ENCODE data around the gene MATCAP1.
A peak's percentile ranks its signal among the peaks of the same experiment; 100 is the strongest.

MATCAP1 gene

DNA sequence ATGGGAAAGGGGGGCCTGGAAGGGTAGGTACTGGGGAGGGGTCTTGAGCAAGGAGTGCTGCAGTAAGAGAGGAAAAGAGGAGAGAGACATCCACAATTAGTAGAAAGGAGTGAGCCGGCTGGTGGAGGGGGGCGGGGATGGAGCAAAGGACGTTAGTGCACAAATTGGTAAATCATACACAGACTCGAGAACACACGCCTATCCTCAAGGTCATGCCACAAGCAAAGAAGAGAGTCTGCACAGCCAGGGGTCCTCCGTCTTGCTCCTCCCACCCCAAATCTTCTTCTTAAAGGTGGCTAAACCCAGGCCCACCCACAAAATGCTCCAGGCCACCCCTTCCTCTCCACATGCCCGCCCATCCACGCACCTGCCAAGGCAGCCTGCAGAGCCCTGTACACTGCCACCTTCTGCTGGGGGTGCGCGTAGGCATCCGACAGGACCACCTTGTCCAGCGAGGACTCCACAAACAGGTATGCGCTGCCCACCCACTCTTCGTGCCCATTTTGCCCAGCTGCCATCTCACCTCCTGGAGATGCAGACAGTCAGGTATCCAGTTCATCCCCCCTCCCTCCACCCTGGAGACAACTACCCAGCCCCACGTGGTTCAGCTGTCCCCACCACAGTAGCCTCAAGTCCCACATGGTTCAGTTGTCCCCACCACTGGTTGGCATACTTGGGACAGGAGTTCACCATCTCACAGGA, 27.5 kb downstream of the MATCAP1 start:
- DNase-seq (ENCODE audit: low spot score), result no peak

DNA sequence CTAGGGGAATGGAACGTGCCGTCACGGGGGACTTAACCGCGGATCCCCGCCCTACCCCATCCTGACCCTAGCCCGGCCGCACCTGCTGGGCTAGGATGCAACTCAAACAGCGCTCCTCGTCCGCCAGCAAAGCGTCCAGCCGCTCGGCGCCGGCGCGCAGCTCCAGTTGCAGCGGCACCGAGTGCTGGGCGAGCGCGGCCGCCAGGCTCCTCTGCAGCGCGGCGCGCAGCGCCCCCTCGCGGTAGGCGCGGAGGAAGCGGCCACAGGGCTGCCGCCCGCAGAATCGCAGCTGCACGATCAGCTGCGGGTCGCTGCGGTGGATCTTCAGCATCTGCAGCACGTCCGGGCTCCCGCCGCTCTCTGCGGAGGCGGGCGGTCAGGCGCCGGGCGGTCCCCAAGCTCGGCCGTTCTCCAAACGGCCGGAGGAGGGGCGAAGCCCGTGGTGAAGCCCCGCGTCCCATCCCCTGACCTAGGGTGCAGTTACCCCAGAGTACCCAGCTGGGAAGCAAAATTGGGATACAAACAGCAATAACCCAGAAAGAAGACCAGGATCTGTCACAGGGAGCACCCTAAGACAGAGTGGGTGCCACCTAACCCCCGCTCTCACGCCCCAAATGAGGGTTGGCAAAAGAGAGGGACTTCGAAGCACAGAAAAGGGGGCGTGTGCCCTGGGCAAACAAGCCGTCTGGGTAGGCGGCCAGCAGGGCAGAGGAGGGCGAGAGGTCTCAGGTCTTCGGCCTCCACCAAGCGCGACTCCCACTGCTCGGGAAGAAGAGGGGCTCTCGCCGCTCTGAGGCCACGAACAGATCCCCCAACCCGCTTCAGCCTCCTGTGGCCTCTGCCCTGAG, 28.2 kb downstream of the MATCAP1 start:
- peak; percentile 92 for DNase-seq (ENCODE audit: low spot score)

DNA sequence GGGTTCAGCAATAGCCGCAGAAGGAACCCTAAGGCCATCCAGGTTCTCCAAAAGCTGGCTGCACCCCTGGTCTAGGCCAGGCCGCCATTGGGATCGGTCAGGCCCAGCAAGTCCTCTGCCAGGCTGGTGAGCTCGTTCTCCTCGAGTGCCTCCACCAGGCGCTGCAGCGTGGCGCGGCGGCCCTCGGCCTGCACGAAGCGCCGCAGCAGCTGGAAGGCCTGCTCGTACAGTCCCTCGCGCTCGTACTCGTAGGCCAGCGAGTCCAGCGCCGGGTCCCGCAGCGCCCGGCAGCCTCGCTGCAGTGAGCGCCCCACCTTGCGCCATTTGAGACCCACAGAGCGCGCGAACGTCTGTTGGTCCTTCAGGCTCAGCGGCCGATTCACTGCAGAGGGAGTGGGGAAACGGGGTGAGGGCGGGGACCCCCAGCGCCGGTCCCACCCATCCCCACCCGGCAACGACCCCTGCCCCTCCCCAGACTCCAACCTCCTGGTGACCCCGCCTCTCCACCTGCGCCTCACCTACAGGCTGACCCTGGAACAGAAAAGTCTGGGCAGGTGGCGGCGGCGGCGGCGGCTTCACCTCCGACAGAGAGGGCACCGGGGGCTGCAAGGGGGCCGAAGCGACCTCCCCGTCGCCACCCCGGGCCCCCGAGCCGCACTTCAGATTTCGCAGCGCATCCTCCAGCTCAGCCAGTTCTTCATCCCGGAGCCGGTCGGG, 29.0 kb downstream of the MATCAP1 start:
- no peak for DNase-seq (ENCODE audit: low spot score)

DNA sequence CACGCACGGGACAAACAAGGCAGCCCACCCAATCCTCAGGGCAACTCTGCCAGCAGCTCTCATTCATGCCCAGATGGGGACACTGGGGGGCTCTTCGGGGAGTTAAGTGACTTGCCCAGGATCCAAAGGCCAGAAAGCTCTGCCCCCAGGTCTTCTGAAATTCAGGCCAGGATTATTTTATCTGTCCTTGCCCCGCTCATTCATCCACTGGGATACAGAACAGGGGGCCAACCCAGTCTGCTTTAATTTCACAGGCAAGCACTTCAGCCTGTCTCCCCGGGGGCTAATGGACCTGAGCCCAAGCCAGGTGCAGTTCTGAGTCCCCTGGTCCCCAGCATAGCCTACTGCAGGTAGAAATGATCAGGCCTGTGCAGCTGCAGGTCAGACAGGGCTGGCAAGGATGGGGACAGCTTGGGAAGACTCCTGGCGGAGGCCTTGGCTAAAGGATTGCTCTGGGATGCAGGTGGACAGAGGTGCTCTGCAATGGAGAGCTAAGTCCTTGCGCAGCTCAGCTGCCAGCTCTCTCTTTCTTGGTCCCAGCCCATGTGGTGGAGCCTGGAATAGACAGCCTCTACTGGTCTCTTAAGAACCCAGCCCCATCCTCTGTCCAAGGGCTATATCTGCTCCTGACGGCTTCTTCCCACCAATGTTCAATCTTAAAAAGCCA, 32.2 kb downstream of the MATCAP1 start:
- no peak for DNase-seq (ENCODE audit: low spot score)

DNA sequence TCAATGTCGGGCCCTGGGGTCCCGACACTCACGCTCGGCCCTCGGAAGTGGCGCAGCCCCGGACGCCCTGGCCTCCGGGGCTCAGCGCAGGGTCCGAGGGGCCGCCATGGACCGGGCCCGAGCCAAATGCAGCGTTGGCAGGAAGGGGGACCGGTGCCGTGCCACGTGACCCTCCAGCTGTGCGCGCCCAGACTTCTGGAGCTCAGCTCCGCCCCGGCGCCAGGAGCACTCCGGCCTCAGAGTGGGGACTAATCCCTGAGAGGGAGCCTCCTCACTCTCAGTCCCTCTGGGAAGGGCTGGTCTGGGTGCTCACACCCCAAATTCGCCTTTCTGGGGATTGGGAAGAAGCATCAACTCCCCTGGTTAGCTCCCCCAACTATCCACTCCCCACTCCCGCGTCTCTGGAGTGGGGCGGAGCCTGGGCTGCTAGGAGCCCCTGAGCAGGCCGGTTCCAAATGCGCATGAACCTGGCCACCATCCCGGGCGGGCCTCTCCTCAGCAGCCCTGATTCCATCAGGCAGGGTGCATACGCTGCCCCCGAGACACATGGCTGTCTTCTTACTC, 32.8 kb downstream of the MATCAP1 start, which contains the start of gene B3GNT9:
Gene B3GNT9 (minus strand): TSS at position 166 of the 564 bp plus-strand sequence. CDS start 513 bp downstream, outside the sequence.
- peak; percentile 92 for DNase-seq (ENCODE audit: low spot score)

DNA sequence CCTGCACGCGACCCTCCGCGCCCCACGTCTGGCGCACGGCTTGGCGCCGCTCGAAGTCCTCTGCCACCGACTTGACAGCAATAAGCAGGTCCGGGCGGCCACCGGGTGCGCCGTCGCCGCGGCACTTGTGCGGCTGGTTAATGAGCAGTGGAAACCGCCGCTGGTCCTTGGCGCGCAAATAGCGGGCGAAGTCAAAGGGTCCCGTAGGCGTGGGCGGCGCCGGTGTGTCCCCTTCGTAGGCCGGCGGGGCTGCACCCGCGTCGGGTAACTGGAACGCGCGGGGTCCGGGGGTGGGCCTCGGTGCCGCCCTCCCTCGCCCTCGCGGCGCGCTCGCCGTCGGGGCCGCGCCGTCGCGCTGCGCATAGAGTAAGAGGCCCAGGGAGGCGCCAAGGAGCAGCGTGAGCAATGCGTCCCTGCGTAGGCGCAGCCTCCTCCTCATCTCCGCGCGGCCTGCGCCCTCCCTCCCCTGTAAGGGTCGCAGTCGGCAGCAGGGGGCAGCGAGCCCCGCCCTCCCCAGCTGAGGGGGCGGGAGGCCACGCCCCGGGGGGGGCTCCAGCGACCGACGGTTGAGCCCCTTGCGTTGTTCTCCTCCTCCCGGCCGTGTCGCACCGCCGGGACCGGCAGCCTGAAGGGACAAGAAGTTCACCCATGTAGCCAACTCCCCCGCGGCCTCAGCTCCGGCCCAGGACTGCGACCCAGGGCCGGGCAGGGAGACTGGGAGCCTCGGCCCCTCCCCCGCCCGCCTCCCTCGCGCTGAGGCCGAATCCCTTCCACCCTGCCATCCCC, 33.5 kb downstream of the MATCAP1 start:
- DNase-seq (ENCODE audit: low spot score), result peak; percentile 73

DNA sequence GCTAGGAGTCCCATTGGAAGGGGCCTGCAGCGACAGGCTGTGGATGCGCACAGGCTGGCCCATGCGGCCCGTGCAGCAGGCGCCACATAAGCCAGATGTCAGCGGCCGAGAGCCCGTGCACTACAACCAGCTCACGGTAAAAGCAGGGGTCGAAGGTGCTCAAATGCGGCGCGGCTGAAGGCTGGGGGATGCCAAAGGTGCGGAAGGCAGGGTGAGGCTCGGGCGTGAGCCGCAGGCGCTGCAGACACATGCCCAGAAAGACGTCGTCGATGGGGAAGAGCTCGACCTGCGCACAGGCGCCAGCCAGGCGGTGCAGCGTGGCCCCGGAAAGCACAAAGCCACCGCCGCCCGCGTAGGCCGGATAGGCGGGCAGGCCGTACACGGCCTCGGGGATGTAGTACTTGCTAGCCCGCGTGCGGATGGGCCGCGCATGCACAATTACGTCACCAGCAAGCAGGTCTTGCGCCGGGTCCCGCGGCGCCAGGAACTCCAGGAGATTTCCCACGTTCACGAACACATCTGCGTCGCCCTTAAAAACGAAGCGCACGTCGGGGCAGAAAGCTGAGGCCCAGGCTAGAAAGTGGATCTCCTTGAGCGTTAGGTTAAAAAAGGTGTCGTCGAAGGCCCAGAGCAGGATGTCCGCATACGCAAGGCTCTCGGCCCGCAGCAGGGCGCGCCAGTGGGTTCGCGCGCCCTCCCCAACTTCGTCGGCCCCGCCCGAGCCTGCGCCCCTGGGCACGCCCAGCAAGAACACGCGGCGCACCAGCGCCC, 34.3 kb downstream of the MATCAP1 start:
- no peak for DNase-seq (ENCODE audit: low spot score)

DNA sequence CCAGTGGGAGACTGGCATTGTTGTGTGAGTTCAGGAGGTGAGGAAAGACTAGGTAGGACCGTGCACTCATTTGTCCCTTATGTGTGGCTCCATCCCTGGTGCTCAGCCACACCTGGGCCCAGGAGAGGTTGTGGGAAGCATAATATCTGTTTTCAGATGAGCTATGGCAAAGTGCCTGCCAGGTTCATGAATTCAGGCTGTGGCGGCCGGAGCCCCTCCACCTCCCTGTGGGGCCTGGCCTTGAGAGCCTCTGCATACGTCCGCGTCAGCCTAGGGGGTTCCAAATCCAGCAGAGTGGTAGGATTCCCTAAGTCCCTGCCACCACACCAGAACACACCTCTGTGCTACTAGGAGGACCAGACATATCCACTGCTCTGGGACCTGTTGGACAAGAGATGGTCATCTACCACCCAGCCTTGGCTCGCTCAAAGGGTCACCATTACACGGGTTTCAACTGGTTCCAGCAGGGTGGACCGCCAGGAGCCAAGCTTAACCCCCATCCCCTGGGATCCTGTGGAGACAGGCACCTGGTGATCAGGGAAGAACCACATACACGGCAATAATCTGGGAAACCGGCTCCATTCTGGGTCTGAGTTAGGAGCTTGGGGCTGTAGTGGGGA, 35.0 kb downstream of the MATCAP1 start:
- no peak for DNase-seq (ENCODE audit: low spot score)

DNA sequence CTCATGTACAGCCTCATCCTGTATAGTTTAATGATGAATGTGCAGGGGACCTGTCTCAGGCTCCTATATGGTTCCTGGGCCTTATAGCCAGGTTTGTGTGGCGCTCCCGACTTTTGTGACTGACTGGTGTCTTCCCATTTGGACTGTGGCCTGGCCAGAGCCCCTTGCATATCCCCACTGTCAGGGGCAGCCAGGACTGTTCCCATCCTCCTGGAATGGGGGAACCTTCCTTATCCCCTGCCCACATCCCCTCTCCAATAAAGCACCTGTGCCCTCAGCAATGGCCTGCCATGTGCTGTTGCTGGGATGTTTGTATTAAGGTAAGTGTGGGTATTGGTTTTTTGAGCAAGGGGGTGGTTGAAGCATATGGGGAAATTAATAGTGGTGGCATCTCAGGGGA, 35.5 kb downstream of the MATCAP1 start:
- no peak for DNase-seq (ENCODE audit: low spot score)

DNA sequence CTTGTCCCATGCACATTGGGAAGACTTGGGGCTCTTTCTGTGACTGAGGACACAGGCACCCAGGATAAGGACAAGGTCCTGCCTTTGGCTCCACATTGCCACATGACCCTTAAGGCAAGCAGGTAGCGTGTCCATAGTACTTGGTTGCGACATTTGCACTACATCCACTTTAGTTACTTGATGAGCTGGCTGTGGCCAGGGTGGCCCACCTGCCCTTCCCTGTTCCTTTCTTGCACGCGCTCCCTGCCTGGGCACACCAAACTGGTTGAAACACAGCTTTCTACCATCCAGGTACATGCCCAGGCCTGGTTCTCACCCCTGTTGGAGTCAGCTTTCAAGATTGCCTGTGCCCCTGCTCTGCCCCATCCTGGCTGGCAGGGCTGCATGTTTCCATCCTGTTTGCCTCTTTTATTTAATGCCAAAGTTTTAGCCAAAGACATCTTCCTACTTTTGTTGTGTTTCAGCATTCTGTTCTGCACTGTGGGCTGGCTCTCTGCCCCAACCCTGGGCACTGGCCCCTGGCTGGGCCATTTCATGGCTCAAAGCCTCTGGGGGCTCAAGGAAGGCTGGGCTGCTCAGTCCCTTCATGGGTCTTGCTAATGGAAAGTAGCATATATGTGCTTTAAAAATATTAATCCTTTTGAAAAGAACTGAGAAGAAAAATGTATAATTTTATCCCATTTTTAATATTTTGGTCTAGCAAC, 36.2 kb downstream of the MATCAP1 start:
- DNase-seq (ENCODE audit: low spot score), result no peak

DNA sequence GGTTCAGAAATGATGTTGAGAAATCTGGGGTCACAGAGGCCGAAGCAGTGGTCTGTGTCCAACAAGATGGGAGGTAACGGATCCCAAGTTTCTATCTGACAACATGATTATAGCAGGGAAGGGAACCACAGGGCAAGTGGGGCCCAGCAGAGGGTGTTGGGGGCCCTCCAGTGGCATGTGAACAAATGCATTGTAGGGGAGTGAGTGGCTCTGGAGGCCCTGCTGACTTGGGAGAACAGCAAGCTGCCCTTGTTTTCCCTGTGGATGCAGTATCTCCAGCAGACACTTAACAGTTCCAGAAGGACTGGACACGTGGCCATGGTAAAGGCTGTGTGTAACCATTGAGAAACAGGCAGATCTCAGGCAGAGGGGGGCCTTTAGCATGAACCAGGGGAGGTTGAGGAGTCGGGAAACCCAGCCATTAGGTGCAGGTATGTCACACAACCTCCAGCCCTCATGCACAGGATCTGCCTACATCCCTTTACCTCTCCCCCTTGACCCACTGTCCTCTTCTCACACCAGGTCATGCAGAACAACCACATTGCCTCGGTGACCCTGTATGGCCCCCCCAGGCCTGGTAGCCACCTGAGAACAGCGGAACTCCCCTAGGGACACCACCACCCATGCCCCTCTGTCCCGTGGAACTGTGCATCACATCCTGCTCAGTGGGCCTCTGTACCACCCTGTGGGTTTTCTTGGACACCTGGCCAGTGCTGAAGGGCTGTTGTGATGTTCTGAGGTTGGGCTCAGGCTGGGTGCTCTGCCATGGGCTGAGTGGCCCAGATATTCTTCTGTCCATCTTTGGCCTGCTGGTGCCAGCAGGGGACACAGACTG, 37.0 kb downstream of the MATCAP1 start:
- no peak for DNase-seq (ENCODE audit: low spot score)

DNA sequence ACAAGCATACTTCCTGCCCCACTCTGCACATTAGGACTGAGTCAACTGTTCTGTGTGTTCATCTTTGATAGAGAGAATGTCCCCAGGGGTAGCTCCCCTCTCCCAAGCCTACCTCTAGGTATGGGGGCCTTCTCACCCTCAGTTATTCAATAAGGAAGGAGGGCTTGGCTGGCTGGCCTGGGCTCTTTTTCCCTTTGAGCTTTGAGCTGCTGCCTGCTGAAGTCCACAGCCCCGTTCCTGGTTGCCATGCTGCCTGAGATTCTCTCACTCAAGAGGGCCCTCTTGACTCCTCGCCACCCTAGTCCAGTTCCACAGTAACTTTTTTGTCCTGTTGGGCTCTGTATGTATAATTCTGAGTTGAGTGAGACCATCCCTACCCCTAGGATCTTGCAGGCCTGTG, 38.0 kb downstream of the MATCAP1 start:
- no peak for DNase-seq (ENCODE audit: low spot score)

DNA sequence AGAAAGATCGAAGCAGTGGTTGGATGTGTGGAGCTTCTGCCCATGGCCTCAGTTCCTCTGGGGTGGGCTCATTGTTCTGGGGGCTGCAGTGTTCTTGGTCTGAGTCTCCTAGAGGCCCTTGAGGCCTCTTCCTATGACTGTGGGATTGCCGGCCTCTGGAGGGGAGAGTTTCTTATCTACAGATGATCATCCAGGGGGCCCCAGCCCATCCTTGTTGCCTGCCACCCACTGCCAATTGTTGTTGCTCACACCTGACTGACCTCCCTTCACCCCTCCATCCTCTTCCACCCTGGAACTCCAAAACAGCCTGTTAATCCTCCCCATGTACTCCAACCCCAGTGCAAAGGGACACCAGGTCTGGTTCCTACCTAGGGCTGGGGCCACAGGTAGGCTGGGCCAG, 38.8 kb downstream of the MATCAP1 start:
- DNase-seq (ENCODE audit: low spot score), result no peak

DNA sequence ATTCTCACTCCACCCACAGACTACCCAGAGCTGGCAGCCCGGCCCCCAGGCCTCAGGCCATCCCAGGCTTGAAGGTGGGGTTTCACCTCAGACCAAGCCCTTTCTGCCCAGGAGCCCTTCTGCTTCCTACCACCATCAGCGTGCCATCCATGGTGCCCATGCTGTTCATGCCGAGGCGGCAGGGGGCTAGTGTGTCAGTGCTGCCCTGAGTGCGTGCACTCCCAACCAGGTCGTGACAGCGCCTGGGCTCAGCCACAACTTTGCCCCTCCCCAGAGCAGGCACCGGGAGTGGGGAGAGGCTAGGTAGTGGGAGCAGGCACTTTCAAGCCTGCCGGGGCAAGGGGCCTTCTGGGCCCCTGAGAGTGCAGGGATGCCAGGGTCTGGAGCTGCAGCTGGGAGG, 41.4 kb downstream of the MATCAP1 start:
- DNase-seq (ENCODE audit: low spot score), result no peak

DNA sequence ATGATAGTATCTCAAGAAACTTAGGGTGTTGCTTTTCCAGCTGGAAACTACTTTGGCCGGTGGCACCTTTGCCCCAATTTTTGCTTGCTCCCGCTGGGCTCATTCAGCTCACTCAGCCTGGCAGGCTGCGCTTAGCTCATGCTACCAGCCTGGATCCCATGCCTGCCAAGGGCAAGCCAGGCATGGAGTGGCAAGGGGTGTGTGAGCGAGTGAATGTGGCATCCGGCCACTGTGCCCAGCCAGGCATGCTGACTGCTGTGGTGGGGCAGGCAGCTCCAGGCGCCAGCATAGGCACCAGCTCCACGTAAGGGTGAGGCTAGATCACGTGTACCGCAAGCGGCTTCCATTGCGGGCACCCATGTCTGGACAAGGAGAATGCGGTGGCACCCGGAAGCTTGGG, 42.4 kb downstream of the MATCAP1 start:
- DNase-seq (ENCODE audit: low spot score), result no peak

DNA sequence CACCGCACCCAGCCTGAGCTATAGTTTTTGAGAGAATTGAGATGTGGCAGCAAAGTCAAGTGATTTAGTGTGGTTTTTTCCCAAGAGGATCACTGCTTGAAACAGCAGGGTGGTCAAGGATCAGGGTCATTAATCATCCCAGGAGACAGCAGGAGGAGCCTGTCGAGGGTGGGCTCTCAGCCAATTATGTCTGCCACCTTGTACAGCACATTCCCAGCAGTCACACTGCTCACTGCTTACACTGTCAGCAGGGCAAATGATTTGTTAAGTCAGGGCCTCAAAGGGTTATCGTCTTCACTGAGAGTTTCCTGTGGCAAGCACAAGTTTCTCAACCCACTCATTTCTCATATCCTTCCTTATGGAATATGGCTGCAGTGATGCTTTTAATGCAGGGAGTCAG, 46.2 kb downstream of the MATCAP1 start:
- DNase-seq (ENCODE audit: low spot score), result no peak

DNA sequence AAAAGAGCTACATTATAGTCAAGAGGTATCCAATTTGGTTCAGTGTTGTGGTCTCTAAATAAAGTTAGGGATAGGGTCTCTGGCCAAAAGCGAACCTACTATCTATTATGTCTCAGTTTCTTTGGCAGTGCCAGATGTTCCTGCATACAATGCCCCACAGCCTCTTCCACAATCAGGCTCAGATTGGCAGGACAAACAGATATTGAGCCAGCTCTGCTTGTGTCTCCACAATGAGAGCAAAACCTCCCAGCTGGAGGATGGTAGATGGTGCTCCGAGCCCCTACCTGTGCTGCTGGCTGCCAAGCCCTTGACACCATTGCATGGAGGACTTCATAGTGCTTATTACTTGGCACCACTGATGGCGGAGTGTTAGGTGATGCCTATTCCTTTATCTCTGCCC, 54.3 kb downstream of the MATCAP1 start:
- DNase-seq (ENCODE audit: low spot score), result no peak

DNA sequence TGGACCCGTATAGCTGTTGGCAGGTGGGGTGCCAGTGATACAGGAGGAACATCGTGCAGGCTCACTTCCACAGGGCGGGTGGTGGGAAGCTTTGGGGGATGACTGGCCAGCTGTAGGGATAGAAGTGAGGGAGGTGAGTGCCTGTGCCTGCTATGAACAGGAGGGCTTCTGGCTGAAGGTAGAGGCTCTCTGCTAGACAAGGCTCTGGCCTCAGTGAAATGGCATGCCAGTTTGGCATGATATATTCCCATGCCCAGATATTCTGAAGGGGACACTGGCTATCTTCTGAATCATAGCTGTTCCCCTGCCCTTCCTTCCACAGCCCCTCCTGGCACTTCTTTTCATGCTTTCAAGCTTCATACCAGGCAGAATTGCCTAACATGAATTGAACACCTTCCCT, 54.9 kb downstream of the MATCAP1 start:
- DNase-seq (ENCODE audit: low spot score), result no peak
